HepG2 (cell line): Measurements from ENCODE around the gene BLOC1S4. TPM values are rescaled to one million over a fixed set of nuclear protein-coding genes. Genes with fewer than 3 reads are reported as not detected.
A peak's percentile ranks its signal among the peaks of the same experiment; 100 is the strongest.

Experiments
- CEBPG ChIP-seq: IDR thresholded peaks from 2 replicates; pipeline ENCODE4 v1.6.1; 2016
- FOSL2 ChIP-seq: sonication (generic); formaldehyde crosslinking; IDR thresholded peaks from 2 replicates; pipeline ENCODE4 v1.4.0; 2020; ENCODE audit warnings: missing genetic modification reagents
- HOXA5 ChIP-seq: sonication (generic); formaldehyde crosslinking; IDR thresholded peaks from 2 replicates; pipeline ENCODE4 v1.4.0; 2020; ENCODE audit warnings: missing genetic modification reagents
- KAT8 ChIP-seq: IDR thresholded peaks from 2 replicates; pipeline ENCODE4 v1.6.1; 2016; ENCODE audit warnings: missing genetic modification reagents, missing compliant biosample characterization
- KLF6 ChIP-seq: IDR thresholded peaks from 2 replicates; pipeline ENCODE4 v1.8.0; 2016; ENCODE audit warnings: missing biosample characterization, missing genetic modification reagents
- ONECUT2 ChIP-seq: sonication (generic); formaldehyde crosslinking; IDR thresholded peaks from 2 replicates; pipeline ENCODE4 v1.4.0; 2020; ENCODE audit warnings: missing genetic modification reagents
- SIN3A ChIP-seq: IDR thresholded peaks from 2 replicates; pipeline ENCODE4 v1.6.1; 2011; ENCODE audit warnings: low read depth, mild to moderate bottlenecking, control low read depth, low read length, borderline replicate concordance
- SNAPC2 ChIP-seq: sonication (generic); formaldehyde crosslinking; IDR thresholded peaks from 2 replicates; pipeline ENCODE4 v1.8.1; 2022; ENCODE audit warnings: mild to moderate bottlenecking, missing genetic modification reagents
- SRSF4 ChIP-seq: fragments of 200-400 bp; formaldehyde crosslinking; IDR thresholded peaks from one replicate; pipeline ENCODE4 v1.6.1; 2018; ENCODE audit warnings: mild to moderate bottlenecking, low read depth, low read length, moderate library complexity; ENCODE audit not compliant: poor library complexity, severe bottlenecking
- YEATS2 ChIP-seq: sonication (generic); formaldehyde crosslinking; IDR thresholded peaks from 2 replicates; pipeline ENCODE4 v1.4.0; 2020; ENCODE audit warnings: missing genetic modification reagents, borderline replicate concordance
- ZBTB7B ChIP-seq: sonication (generic); formaldehyde crosslinking; IDR thresholded peaks from 2 replicates; pipeline ENCODE4 v1.4.0; 2020; ENCODE audit warnings: missing genetic modification reagents
- ZC3H13 ChIP-seq: sonication (generic); formaldehyde crosslinking; IDR thresholded peaks from 2 replicates; pipeline ENCODE4 v1.8.1; 2023; ENCODE audit warnings: mild to moderate bottlenecking, missing genetic modification reagents, moderate library complexity
- ZNF496 ChIP-seq: sonication (generic); formaldehyde crosslinking; IDR thresholded peaks from 2 replicates; pipeline ENCODE4 v1.8.1; 2023; ENCODE audit warnings: mild to moderate bottlenecking, moderate library complexity, missing genetic modification reagents; ENCODE audit not compliant: insufficient replicate concordance
- ZNF768 ChIP-seq: sonication (generic); formaldehyde crosslinking; IDR thresholded peaks from 2 replicates; pipeline ENCODE4 v1.4.0; 2020; ENCODE audit warnings: missing genetic modification reagents
- ZNF776 ChIP-seq: sonication (generic); formaldehyde crosslinking; IDR thresholded peaks from 2 replicates; pipeline ENCODE4 v1.4.0; 2020; ENCODE audit warnings: mild to moderate bottlenecking, missing genetic modification reagents
- polyA plus RNA-seq, 8 experiments: library from polyadenylated mRNA; depleted of rRNA in 3 of 8; stranded (reverse) in 7 of 8; unstranded in 1 of 8; fragments of >200 nt; fragmentation: Illumina TruSeq in 4 of 8; extraction: Trizol in 4 of 8; gene quantifications; 2 replicates each; pipeline versions ENCODE4 v1.2.1 to v1.2.3, GENCODE V29; 2011 to 2016; ENCODE audit warnings: low read depth in 4 of 8, missing spikeins in 1 of 8, mixed read lengths in 1 of 8; ENCODE audit not compliant: insufficient read depth in 1 of 8
- total RNA-seq, 5 experiments: library from RNA; depleted of rRNA; stranded (reverse); fragments of >200 nt; fragmentation: Illumina TruSeq; extraction: Trizol; gene quantifications; 2 replicates each; pipeline ENCODE4 v1.2.3, GENCODE V29; 2016; ENCODE audit warnings: low read depth in 1 of 5
- TF ChIP-seq, protein P1 (sequence below): sonication (generic); formaldehyde crosslinking; IDR thresholded peaks from 2 replicates; pipeline ENCODE4 v1.8.0; 2022; ENCODE audit warnings: missing genetic modification reagents, mild to moderate bottlenecking, moderate library complexity, borderline replicate concordance
- TF ChIP-seq, protein P2 (sequence below): sonication (generic); formaldehyde crosslinking; IDR thresholded peaks from 2 replicates; pipeline ENCODE4 v1.8.1; 2023; ENCODE audit warnings: mild to moderate bottlenecking, missing genetic modification reagents
- TF ChIP-seq, protein P3 (sequence below): sonication (generic); formaldehyde crosslinking; IDR thresholded peaks from 2 replicates; pipeline ENCODE4 v1.5.1; 2020; ENCODE audit warnings: mild to moderate bottlenecking, missing genetic modification reagents, moderate library complexity
- TF ChIP-seq, protein P4 (sequence below): sonication (generic); formaldehyde crosslinking; IDR thresholded peaks from 2 replicates; pipeline ENCODE4 v1.5.1; 2020; ENCODE audit warnings: missing genetic modification reagents, mild to moderate bottlenecking, borderline replicate concordance
- TF ChIP-seq, protein P5 (sequence below): conservative IDR thresholded peaks from 2 replicates; pipeline ENCODE4 v1.6.1; 2018; ENCODE audit warnings: missing genetic modification reagents
- TF ChIP-seq, protein P6 (sequence below): fragments of 450-650 bp; IDR thresholded peaks from 2 replicates; pipeline ENCODE4 v1.6.1; 2017

The BLOC1S4 gene
- total and polyA plus RNA-seq, 2 of the 13 experiments (the other 11 are each of a cell fraction or from before 2014, with no cell fraction given) = 15.5 to 20.9 TPM

DNA sequence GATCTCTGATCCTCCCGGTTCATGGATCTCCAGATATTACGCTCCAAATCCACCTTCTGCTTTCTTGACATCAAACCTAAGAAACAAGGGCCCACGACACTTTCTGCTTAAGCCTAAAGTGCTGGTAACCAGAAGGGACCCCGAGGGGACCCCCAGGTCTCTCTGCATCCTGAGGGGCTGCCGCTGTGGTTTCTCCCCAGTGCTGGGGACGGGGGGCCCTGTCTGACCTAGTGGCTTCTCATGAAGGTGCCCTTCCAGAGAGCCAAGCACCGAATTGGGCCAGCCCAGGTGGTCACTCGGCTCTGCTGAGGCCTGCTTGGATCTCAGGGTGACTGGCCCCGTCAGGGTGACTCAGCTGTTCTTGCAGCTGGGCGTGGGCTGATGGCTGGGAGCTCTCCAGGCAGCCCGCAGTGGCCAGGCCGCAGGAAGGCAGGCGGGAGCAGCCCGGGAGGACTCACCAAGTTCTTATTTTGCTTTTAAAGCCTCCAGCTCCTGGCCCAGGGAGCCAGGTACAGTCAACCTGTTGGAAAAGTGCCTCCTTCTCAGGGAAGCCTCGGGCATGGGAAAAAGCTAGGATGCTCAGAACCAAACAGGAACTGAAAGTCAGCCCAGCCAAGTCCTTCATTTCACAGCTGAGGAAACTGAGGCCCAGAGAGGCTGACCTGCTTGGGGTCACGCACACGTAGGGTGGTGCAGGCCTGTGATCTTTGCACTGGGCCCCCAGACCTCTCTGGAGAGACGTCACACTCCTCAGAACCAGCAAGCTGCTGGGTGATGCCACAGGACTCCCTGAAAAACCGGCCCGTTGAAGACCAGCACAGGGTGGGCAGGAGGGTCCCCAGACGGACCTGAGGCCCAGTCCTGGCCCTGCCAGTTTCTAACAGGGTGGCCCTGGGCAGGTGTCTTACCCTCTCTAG lies 16.7 kb downstream of the BLOC1S4 start (continued):
- TF ChIP-seq, protein P1, sequence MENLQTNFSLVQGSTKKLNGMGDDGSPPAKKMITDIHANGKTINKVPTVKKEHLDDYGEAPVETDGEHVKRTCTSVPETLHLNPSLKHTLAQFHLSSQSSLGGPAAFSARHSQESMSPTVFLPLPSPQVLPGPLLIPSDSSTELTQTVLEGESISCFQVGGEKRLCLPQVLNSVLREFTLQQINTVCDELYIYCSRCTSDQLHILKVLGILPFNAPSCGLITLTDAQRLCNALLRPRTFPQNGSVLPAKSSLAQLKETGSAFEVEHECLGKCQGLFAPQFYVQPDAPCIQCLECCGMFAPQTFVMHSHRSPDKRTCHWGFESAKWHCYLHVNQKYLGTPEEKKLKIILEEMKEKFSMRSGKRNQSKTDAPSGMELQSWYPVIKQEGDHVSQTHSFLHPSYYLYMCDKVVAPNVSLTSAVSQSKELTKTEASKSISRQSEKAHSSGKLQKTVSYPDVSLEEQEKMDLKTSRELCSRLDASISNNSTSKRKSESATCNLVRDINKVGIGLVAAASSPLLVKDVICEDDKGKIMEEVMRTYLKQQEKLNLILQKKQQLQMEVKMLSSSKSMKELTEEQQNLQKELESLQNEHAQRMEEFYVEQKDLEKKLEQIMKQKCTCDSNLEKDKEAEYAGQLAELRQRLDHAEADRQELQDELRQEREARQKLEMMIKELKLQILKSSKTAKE = no peak
- TF ChIP-seq ZNF768 (no peak; the same call in 1 of the 2 replicates), SNAPC2 (CRISPR knock-in tag) (no peak), CEBPG (CRISPR knock-in tag) (no peak), SRSF4 (no peak), KLF6 (CRISPR knock-in tag) (peak; percentile 36; the same call in 1 of the 2 replicates), SIN3A (peak; percentile 44; the same call in 1 of the 2 replicates), ZBTB7B (CRISPR knock-in tag) (no peak), FOSL2 (peak; percentile 87), KAT8 (CRISPR knock-in tag) (peak; percentile 52; the same call in 1 of the 2 replicates), HOXA5 (CRISPR knock-in tag) (peak; percentile 59; the same call in 1 of the 2 replicates), ONECUT2 (CRISPR knock-in tag) (no peak), ZC3H13 (no peak), YEATS2 (CRISPR knock-in tag) (no peak; the same call in 1 of the 2 replicates), ZNF776 (no peak), ZNF496 (CRISPR knock-in tag) (no peak)
- TF ChIP-seq, protein P2, sequence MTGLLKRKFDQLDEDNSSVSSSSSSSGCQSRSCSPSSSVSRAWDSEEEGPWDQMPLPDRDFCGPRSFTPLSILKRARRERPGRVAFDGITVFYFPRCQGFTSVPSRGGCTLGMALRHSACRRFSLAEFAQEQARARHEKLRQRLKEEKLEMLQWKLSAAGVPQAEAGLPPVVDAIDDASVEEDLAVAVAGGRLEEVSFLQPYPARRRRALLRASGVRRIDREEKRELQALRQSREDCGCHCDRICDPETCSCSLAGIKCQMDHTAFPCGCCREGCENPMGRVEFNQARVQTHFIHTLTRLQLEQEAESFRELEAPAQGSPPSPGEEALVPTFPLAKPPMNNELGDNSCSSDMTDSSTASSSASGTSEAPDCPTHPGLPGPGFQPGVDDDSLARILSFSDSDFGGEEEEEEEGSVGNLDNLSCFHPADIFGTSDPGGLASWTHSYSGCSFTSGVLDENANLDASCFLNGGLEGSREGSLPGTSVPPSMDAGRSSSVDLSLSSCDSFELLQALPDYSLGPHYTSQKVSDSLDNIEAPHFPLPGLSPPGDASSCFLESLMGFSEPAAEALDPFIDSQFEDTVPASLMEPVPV (CRISPR knock-in tag) = no peak
- TF ChIP-seq, protein P3, sequence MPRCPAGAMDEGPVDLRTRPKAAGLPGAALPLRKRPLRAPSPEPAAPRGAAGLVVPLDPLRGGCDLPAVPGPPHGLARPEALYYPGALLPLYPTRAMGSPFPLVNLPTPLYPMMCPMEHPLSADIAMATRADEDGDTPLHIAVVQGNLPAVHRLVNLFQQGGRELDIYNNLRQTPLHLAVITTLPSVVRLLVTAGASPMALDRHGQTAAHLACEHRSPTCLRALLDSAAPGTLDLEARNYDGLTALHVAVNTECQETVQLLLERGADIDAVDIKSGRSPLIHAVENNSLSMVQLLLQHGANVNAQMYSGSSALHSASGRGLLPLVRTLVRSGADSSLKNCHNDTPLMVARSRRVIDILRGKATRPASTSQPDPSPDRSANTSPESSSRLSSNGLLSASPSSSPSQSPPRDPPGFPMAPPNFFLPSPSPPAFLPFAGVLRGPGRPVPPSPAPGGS (CRISPR knock-in tag) = no peak; the same call in 1 of the 2 replicates
- TF ChIP-seq, protein P4, sequence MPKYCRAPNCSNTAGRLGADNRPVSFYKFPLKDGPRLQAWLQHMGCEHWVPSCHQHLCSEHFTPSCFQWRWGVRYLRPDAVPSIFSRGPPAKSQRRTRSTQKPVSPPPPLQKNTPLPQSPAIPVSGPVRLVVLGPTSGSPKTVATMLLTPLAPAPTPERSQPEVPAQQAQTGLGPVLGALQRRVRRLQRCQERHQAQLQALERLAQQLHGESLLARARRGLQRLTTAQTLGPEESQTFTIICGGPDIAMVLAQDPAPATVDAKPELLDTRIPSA (CRISPR knock-in tag) = no peak
- TF ChIP-seq, protein P5, sequence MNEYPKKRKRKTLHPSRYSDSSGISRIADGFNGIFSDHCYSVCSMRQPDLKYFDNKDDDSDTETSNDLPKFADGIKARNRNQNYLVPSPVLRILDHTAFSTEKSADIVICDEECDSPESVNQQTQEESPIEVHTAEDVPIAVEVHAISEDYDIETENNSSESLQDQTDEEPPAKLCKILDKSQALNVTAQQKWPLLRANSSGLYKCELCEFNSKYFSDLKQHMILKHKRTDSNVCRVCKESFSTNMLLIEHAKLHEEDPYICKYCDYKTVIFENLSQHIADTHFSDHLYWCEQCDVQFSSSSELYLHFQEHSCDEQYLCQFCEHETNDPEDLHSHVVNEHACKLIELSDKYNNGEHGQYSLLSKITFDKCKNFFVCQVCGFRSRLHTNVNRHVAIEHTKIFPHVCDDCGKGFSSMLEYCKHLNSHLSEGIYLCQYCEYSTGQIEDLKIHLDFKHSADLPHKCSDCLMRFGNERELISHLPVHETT (CRISPR knock-in tag) = no peak
- TF ChIP-seq, protein P6, sequence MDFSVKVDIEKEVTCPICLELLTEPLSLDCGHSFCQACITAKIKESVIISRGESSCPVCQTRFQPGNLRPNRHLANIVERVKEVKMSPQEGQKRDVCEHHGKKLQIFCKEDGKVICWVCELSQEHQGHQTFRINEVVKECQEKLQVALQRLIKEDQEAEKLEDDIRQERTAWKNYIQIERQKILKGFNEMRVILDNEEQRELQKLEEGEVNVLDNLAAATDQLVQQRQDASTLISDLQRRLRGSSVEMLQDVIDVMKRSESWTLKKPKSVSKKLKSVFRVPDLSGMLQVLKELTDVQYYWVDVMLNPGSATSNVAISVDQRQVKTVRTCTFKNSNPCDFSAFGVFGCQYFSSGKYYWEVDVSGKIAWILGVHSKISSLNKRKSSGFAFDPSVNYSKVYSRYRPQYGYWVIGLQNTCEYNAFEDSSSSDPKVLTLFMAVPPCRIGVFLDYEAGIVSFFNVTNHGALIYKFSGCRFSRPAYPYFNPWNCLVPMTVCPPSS = no peak
